ENCODE data around the gene YWHAB. TPM values are rescaled to one million over a fixed set of nuclear protein-coding genes. Genes with fewer than 3 reads are reported as not detected.

Gene YWHAB
- total RNA-seq, 2 donors from 2014 or later, result 183 to 193 TPM

DNA sequence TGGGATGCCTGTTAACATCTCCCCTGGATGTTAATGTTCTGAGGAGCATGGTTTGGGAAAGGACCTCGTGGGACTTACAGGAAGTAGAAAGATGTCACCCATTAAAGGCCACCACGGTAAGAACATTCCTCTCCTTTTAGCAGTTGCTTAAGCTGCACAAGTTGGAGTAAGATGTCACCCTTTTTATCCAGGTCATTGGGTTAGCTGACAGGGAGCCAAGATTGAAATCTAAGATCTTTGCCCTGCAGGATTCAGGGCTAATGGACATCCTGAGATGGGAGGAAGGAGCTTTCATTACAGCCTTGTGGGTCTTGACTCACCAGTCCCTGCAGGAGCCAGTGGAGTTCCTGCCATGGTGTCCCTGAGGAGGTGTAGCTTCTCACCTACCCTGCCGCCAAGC is 46.4 kb downstream of the YWHAB start:
- H3K9ac ChIP-seq (ENCODE audit: extremely low read depth, low read length, poor library complexity, severe bottlenecking), result no peak overlapping the region
- no peaks in the 10 kb centered on the region for H3K27me3 ChIP-seq (ENCODE audit: control insufficient read depth, insufficient read depth, low read length, poor library complexity, severe bottlenecking)
- Mint-ChIP-seq H3K4me1 (peaks cover 6% of the 10 kb centered on the region), H3K27me3 (ENCODE audit: insufficient read depth) (no peaks in the 10 kb centered on the region), H3K9me3 (no peaks in the 10 kb centered on the region), H3K4me3 (no peak overlapping the region), H3K27ac (no peak overlapping the region), H3K36me3 (ENCODE audit: low read depth) (peaks cover 55% of the 10 kb centered on the region)
- DNase-seq, result no peak
- H3K9me3 ChIP-seq (ENCODE audit: control insufficient read depth, low read length), result no peaks in the 10 kb centered on the region
- H3K4me3 ChIP-seq (ENCODE audit: low read length), result no peak overlapping the region
- H3K36me3 ChIP-seq (ENCODE audit: control insufficient read depth, insufficient read depth, low read length), result peaks cover 45% of the 10 kb centered on the region
- no peak overlapping the region for H3K27ac ChIP-seq (ENCODE audit: low read depth, low read length)
- WGBS, 2 experiments (ENCODE audit: insufficient coverage in 1 of 2, insufficient read length in 1 of 2), result 89 to 95% methylated on average over 2 to 3 of the region's 3 CpGs
- TF ChIP-seq, protein P1, sequence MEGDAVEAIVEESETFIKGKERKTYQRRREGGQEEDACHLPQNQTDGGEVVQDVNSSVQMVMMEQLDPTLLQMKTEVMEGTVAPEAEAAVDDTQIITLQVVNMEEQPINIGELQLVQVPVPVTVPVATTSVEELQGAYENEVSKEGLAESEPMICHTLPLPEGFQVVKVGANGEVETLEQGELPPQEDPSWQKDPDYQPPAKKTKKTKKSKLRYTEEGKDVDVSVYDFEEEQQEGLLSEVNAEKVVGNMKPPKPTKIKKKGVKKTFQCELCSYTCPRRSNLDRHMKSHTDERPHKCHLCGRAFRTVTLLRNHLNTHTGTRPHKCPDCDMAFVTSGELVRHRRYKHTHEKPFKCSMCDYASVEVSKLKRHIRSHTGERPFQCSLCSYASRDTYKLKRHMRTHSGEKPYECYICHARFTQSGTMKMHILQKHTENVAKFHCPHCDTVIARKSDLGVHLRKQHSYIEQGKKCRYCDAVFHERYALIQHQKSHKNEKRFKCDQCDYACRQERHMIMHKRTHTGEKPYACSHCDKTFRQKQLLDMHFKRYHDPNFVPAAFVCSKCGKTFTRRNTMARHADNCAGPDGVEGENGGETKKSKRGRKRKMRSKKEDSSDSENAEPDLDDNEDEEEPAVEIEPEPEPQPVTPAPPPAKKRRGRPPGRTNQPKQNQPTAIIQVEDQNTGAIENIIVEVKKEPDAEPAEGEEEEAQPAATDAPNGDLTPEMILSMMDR (conservative IDR thresholded peaks at IDR 0.05), result no peak
- H3K4me1 ChIP-seq (ENCODE audit: control insufficient read depth, insufficient read depth, low read length), result no peaks in the 10 kb centered on the region

DNA sequence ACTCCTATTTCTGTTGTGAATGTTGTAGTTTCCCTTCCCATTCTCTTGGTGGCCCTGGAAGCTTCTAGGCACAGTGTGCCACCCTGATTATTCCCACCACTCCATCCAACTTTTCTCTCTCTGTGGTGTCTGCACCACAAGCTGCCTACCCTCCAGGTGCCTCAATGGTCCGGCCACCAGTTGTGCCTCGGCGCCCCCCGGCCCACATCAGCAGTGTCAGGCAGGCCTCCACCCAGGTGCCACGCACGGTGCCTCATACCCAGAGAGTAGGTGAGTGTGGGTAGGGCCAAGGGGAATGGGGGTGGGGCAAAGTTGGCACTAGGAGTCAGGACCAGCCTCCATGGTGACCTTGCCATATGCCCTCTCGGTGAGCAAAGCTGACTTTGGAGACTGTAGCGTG is 47.4 kb downstream of the YWHAB start:
- Histone ChIP-seq H3K36me3 (ENCODE audit: control insufficient read depth, insufficient read depth, low read length) (peaks cover 55% of the 10 kb centered on the region), H3K9ac (ENCODE audit: extremely low read depth, low read length, poor library complexity, severe bottlenecking) (no peak overlapping the region), H3K4me3 (ENCODE audit: low read length) (no peak overlapping the region), H3K27me3 (ENCODE audit: control insufficient read depth, insufficient read depth, low read length, poor library complexity, severe bottlenecking) (no peaks in the 10 kb centered on the region), H3K4me1 (ENCODE audit: control insufficient read depth, insufficient read depth, low read length) (no peaks in the 10 kb centered on the region), H3K27ac (ENCODE audit: low read depth, low read length) (no peak overlapping the region), H3K9me3 (ENCODE audit: control insufficient read depth, low read length) (no peaks in the 10 kb centered on the region)
- 96 to 100% methylated on average over 2 to 8 of the region's 8 CpGs for WGBS, 2 experiments (ENCODE audit: insufficient coverage in 1 of 2, insufficient read length in 1 of 2)
- Mint-ChIP-seq H3K36me3 (ENCODE audit: low read depth) (peaks cover 65% of the 10 kb centered on the region), H3K27ac (no peak overlapping the region), H3K9me3 (no peaks in the 10 kb centered on the region), H3K27me3 (ENCODE audit: insufficient read depth) (no peaks in the 10 kb centered on the region), H3K4me1 (peaks cover 7% of the 10 kb centered on the region), H3K4me3 (no peak overlapping the region)
- TF ChIP-seq, protein P1 (conservative IDR thresholded peaks at IDR 0.05), result no peak
- DNase-seq, result no peak

DNA sequence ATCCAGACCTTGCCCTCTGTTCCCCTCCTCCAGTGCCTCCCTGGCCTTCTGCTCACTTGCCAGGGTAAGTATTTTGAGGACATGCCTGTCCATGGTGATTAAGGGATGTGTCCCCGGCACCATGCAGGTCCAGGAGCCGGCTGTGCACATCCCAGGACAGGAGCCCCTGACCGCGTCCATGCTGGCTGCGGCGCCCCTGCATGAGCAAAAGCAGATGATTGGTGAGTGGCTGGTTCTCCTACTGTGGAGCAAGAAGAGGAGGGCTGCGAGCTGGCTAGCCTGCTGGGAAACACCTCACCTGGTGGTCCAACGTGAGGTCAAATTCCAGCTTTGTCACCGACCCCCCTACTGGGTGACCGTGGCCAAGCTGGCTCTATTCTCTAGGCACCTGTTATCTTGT is 51.0 kb downstream of the YWHAB start:
- Mint-ChIP-seq H3K27me3 (ENCODE audit: insufficient read depth) (no peaks in the 10 kb centered on the region), H3K9me3 (no peaks in the 10 kb centered on the region), H3K4me3 (no peak overlapping the region), H3K27ac (peak overlapping the region; percentile 67), H3K36me3 (ENCODE audit: low read depth) (peaks cover 70% of the 10 kb centered on the region), H3K4me1 (peaks cover 12% of the 10 kb centered on the region)
- no peaks in the 10 kb centered on the region for H3K9me3 ChIP-seq (ENCODE audit: control insufficient read depth, low read length)
- H3K4me3 ChIP-seq (ENCODE audit: low read length), result no peak overlapping the region
- no peaks in the 10 kb centered on the region for H3K27me3 ChIP-seq (ENCODE audit: control insufficient read depth, insufficient read depth, low read length, poor library complexity, severe bottlenecking)
- H3K36me3 ChIP-seq (ENCODE audit: control insufficient read depth, insufficient read depth, low read length), result peaks cover 88% of the 10 kb centered on the region
- WGBS, 2 experiments (ENCODE audit: insufficient coverage in 1 of 2, insufficient read length in 1 of 2), result 92% methylated on average over 2 to 10 of the region's 10 CpGs
- DNase-seq, result no peak
- peaks cover 4% of the 10 kb centered on the region for H3K4me1 ChIP-seq (ENCODE audit: control insufficient read depth, insufficient read depth, low read length)
- no peak overlapping the region for H3K9ac ChIP-seq (ENCODE audit: extremely low read depth, low read length, poor library complexity, severe bottlenecking)
- H3K27ac ChIP-seq (ENCODE audit: low read depth, low read length), result no peak overlapping the region
- TF ChIP-seq, protein P1 (conservative IDR thresholded peaks at IDR 0.05), result no peak

Measured in endodermal cell (in vitro differentiated cells).